ENCODE results near the gene RASEF.

RASEF gene

GRCh38 chr9:83023151-83023550 is 39.8 kb downstream of the RASEF start:
- Histone ChIP-seq H3K4me3 (replicated peaks; ENCODE audit: insufficient read depth, low read length) (no peak overlapping the region), H3K27me3 (ENCODE audit: insufficient read depth, poor library complexity, severe bottlenecking) (no peaks in the 10 kb centered on the region), H3K27ac (replicated peaks) (no peak overlapping the region)
- TF ChIP-seq, protein P1, sequence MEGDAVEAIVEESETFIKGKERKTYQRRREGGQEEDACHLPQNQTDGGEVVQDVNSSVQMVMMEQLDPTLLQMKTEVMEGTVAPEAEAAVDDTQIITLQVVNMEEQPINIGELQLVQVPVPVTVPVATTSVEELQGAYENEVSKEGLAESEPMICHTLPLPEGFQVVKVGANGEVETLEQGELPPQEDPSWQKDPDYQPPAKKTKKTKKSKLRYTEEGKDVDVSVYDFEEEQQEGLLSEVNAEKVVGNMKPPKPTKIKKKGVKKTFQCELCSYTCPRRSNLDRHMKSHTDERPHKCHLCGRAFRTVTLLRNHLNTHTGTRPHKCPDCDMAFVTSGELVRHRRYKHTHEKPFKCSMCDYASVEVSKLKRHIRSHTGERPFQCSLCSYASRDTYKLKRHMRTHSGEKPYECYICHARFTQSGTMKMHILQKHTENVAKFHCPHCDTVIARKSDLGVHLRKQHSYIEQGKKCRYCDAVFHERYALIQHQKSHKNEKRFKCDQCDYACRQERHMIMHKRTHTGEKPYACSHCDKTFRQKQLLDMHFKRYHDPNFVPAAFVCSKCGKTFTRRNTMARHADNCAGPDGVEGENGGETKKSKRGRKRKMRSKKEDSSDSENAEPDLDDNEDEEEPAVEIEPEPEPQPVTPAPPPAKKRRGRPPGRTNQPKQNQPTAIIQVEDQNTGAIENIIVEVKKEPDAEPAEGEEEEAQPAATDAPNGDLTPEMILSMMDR (IDR thresholded peaks at IDR 0.05; ENCODE audit: insufficient read depth, low read length): no peak
- TF ChIP-seq GABPA (IDR thresholded peaks at IDR 0.05; ENCODE audit: low read depth) (no peak), SPI1 (IDR thresholded peaks at IDR 0.05; ENCODE audit: borderline replicate concordance, low read depth) (no peak), POLR2AphosphoS5 (IDR thresholded peaks at IDR 0.05; ENCODE audit: low read depth) (no peak), REST (IDR thresholded peaks at IDR 0.05; ENCODE audit: insufficient replicate concordance, low read depth) (no peak)
- DNase-seq (ENCODE audit: low read depth in 1 of 2, low spot score in 1 of 2): no peak

- Histone ChIP-seq H3K4me3 (replicated peaks; ENCODE audit: insufficient read depth, low read length) (no peak overlapping the region), H3K27ac (replicated peaks) (no peak overlapping the region), H3K27me3 (ENCODE audit: insufficient read depth, poor library complexity, severe bottlenecking) (peaks cover 3% of the 10 kb centered on the region)
- TF ChIP-seq GABPA (IDR thresholded peaks at IDR 0.05; ENCODE audit: low read depth): no peak
- TF ChIP-seq REST (IDR thresholded peaks at IDR 0.05; ENCODE audit: insufficient replicate concordance, low read depth): no peak
- no peak for DNase-seq (ENCODE audit: low read depth in 1 of 2, low spot score in 1 of 2)
These were observed 42.1 kb downstream of the RASEF start for GRCh38 chr9:83020864-83021263.

DNA sequence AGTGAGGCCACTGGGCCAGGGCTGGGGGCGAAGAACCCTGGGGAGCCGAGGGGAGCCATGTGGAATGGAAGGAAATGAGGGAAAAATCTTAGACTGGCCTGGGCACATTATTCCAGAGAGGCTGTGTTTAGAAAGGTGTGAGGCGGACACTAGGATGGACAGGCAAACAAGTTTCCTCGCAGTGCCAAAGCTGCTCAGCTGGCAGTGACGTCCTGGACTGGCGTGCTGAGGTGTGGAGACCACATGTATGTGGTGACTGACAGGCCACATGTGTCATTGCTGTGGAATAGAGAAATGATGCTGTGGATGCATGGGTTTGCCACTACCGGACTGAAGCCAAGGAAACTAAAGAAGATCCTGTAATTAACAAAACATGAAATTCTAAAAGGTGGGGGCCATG is 42.6 kb downstream of the RASEF start:
- TF ChIP-seq REST (IDR thresholded peaks at IDR 0.05; ENCODE audit: insufficient replicate concordance, low read depth) (no peak), POLR2AphosphoS5 (IDR thresholded peaks at IDR 0.05; ENCODE audit: low read depth) (no peak), GABPA (IDR thresholded peaks at IDR 0.05; ENCODE audit: low read depth) (no peak), SPI1 (IDR thresholded peaks at IDR 0.05; ENCODE audit: borderline replicate concordance, low read depth) (no peak)
- TF ChIP-seq, protein P1 (IDR thresholded peaks at IDR 0.05; ENCODE audit: insufficient read depth, low read length): no peak

DNA sequence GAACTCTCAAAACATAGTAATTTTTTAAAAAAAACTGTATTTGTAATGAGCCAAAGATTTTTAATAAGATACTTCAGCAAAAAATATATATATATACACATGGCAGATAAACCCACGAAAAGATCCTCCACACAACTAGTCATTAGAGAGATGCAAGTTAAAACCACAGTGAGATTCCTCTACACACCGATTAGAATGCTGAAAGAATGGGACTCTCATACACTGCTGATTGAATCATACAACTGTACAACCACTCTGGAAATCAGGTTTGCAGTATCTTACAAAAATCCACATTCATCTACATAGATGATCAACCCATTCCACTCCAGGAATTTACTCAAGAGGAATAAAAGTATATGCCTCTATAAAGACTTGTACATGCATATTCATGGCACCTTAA is 43.7 kb downstream of the RASEF start:
- no peak overlapping the region for H3K27ac ChIP-seq (replicated peaks)
- TF ChIP-seq, protein P1 (IDR thresholded peaks at IDR 0.05; ENCODE audit: insufficient read depth, low read length): no peak
- TF ChIP-seq SPI1 (IDR thresholded peaks at IDR 0.05; ENCODE audit: borderline replicate concordance, low read depth): no peak
- no peak for TF ChIP-seq POLR2AphosphoS5 (IDR thresholded peaks at IDR 0.05; ENCODE audit: low read depth)
- TF ChIP-seq REST (IDR thresholded peaks at IDR 0.05; ENCODE audit: insufficient replicate concordance, low read depth): no peak
- no peak for TF ChIP-seq GABPA (IDR thresholded peaks at IDR 0.05; ENCODE audit: low read depth)
- no peak for DNase-seq (ENCODE audit: low read depth in 1 of 2, low spot score in 1 of 2)

More for the DNA sequence above, 42.6 kb downstream of the RASEF start:
- no peak for DNase-seq (ENCODE audit: low read depth in 1 of 2, low spot score in 1 of 2)
- Histone ChIP-seq H3K4me3 (replicated peaks; ENCODE audit: insufficient read depth, low read length) (no peak overlapping the region), H3K27me3 (ENCODE audit: insufficient read depth, poor library complexity, severe bottlenecking) (peaks cover 3% of the 10 kb centered on the region), H3K27ac (replicated peaks) (no peak overlapping the region)

More for the DNA sequence above, 43.7 kb downstream of the RASEF start:
- Histone ChIP-seq H3K4me3 (replicated peaks; ENCODE audit: insufficient read depth, low read length) (no peak overlapping the region), H3K27me3 (ENCODE audit: insufficient read depth, poor library complexity, severe bottlenecking) (peaks cover 3% of the 10 kb centered on the region)

All from HL-60 (cell line).